GM12874 (cell line): ENCODE data around the gene COL20A1.

Experiments used
- CTCF ChIP-seq: IDR thresholded peaks from 2 replicates; pipeline ENCODE4 v1.5.1; 2011; ENCODE audit warnings: low read depth, mild to moderate bottlenecking, control low read depth, low read length, moderate library complexity; ENCODE audit not compliant: insufficient read depth

The COL20A1 gene

DNA sequence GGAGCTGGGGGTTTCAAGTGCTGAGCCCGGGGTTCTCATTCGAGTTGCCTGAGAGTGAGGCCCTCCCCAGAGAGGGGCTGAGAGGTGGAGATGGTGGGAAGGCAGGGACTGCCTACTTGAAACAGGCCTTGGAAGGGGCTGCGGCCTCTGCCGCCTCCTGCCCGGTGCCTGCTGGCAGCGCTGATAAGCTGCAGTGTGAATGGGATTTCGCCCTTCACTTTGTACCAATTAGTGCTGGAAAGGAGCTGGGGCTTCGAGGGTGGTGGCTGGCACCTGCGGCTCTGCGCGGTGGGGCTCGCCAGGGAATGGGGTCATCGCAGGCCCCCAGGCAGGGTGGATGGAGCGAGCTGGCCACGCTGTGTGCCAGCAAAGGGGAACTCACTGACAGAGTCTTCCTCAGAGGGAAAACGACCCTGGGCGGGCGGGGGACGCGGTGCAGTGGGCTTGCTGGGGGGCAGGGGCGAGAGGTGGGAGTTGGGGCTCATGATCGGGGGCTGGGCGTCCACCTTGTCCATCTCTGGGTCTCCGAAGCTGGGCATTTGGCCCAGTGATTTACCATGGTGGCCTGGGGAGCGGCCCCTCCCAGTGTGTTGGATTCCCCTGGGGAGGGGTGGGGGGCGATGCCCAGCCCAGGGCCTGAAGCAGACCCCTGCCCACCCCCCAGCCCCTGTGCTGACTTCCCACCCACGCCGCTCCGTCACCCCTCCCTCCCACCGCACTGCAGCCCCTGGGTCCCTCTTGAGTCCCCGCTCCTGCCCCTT lies 22.9 kb downstream of the COL20A1 start:
- no peak for TF ChIP-seq CTCF

DNA sequence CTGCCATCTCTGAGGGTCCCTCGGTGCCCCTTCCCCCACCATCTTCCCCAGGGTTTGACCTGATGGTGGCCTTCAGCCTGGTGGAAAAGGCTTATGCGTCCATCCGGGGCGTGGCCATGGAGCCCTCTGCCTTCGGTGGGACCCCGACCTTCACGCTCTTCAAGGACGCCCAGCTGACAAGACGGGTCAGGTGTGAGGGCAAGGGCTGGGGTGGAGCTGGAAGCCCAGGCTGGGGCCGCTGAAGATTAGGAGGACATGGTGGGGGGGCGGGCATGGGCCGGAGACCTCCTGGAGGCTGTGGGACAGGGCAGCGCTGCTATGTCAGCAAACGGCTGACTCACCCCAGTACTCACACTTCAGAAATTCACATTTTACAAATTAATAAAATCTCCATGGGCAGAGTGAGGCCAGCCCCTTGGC lies 23.5 kb downstream of the COL20A1 start:
- no peak for TF ChIP-seq CTCF

GRCh38 chr20:63317061-63317460 lies 24.1 kb downstream of the COL20A1 start:
- TF ChIP-seq CTCF = no peak

DNA sequence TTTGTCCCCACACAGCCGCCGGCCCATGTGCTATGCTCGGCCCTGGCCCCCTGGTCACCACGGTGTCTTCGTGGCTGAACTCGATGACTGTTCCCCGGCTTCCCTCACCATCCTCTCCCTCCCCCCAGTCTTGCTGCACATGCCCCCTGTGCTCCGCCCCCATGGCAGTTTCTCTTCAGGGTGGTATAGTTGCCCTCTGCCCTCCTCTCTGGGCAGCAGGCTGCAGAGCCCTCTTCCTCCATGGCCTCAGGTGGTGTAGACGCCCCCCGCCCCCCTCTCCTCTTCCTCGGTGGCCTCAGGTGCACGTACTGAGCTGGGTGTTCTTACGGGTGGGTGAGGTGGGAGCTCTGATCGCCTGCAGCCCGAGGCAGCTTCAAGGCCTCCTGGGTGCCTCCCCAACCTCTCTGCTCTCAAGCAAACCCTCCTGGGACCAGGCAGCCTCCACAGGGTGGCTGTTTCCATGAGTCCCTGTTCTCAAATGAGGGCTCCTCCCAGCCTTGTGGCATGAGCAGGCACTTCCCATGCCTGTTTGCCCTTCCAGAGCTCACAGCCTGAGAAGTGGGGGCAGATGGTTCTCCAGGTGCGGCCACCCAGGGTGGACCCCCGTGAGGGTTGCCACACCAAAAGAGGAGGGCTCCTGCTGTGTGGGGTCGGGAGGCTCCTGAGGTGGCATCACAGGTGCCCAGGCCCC lies 24.8 kb downstream of the COL20A1 start:
- TF ChIP-seq CTCF = no peak

GRCh38 chr20:63318391-63319163 lies 25.6 kb downstream of the COL20A1 start:
- TF ChIP-seq CTCF = no peak

DNA sequence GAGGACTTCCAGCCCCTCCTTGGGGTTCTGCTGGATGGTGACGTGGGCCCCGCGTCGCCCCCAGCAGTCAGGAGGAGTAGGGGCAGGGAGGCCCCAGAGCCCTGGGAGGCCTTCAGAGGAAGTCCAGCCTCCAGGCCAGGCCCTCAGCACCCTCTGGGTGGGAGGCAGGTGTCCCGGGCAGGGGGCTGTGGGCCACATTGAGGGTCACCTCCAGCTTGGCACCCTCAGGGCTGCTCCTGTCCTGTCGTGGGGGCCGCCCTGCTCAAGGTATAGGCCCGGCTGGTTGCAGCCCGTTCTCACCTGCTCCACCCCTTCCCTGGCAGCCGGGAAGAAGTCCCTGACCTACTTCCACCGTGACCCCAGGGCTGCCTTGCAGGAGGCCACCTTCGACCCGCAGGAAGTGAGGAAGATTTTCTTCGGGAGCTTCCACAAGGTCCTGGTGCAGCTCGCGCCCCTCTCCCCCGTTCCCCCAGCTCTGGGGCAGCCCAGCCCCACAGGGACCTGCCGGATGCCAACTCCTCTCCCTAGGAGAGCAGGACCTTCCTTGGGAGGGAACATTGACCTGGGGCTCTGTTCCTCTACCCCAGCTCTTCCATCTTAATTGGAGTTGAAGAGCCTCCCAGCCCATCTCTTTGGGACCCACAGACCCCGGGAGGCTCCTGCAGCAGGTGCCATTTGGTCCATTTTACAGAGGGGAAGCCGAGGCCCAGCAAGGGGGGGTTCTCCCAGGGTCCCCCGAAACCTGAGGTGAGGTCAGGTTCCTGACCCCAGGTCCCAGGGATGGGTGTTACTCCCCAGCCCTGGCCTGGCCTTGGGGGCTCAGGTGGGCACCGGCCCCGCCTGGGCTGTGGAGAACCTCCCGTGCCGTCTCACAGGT lies 26.4 kb downstream of the COL20A1 start:
- TF ChIP-seq CTCF = no peak
